ENCODE results near the gene BSN.

- TF ChIP-seq CTCF (tag by site-specific recombination; IDR thresholded peaks at IDR 0.05), result no peak
- no peak for TF ChIP-seq REST (tag by site-specific recombination; IDR thresholded peaks at IDR 0.05)
- TF ChIP-seq ZNF747 (tag by site-specific recombination; IDR thresholded peaks at IDR 0.05), result no peak
- TF ChIP-seq ZBTB20 (tag by site-specific recombination; IDR thresholded peaks at IDR 0.05), result no peak
- TF ChIP-seq ZNF549 (tag by site-specific recombination; IDR thresholded peaks at IDR 0.05), result no peak
- TF ChIP-seq ZNF114 (tag by site-specific recombination; IDR thresholded peaks at IDR 0.05), result no peak
- TF ChIP-seq KLF10 (tag by site-specific recombination; IDR thresholded peaks at IDR 0.05), result no peak
- no peak for TF ChIP-seq ZNF580 (tag by site-specific recombination; IDR thresholded peaks at IDR 0.05)
- no peak for TF ChIP-seq ZNF792 (tag by site-specific recombination; IDR thresholded peaks at IDR 0.05)
These were observed 45.2 kb upstream of the BSN start for GRCh38 chr3:49509028-49509561.
